K562 (cell line): ENCODE data around the gene GIMAP7. TPM values are rescaled to one million over a fixed set of nuclear protein-coding genes. Genes with fewer than 3 reads are reported as not detected.

ENCODE experiments used
- GABPB2 ChIP-seq: fragments of 250-450 bp; sonication (Bioruptor Pico); conservative IDR thresholded peaks from 2 replicates; pipeline ENCODE4 v1.5.1; 2021; ENCODE audit warnings: mild to moderate bottlenecking
- NR2F6 ChIP-seq: fragments of 450-650 bp; formaldehyde crosslinking; IDR thresholded peaks from 2 replicates; pipeline ENCODE4 v1.4.0; 2020; ENCODE audit warnings: mild to moderate bottlenecking
- SRF ChIP-seq, 2 experiments: fragments of 250-450, 450-650 bp in 1 of 2; sonication (Bioruptor Pico) in 1 of 2; sonication (generic) in 1 of 2; formaldehyde crosslinking; IDR thresholded peaks; 2 replicates each; pipeline versions ENCODE4 v1.5.0 to v1.5.1; 2020 to 2022; ENCODE audit warnings: mild to moderate bottlenecking in 1 of 2, missing genetic modification reagents in 1 of 2
- STAT5A ChIP-seq: IDR thresholded peaks from 2 replicates; pipeline ENCODE4 v1.6.1; 2012; ENCODE audit warnings: low read length, inconsistent platforms, borderline replicate concordance
- ZFP36 ChIP-seq: fragments of 150-350 bp; IDR thresholded peaks from 2 replicates; pipeline ENCODE4 v1.6.1; 2018; ENCODE audit warnings: low read length, low read depth; ENCODE audit not compliant: partially characterized antibody
- ZNF12 ChIP-seq: sonication (generic); formaldehyde crosslinking; IDR thresholded peaks from 2 replicates; pipeline ENCODE4 v1.4.0; 2020; ENCODE audit warnings: mild to moderate bottlenecking, missing genetic modification reagents
- ZNF217 ChIP-seq: sonication (generic); formaldehyde crosslinking; IDR thresholded peaks from 2 replicates; pipeline ENCODE4 v1.8.0; 2022; ENCODE audit warnings: mild to moderate bottlenecking, missing genetic modification reagents
- polyA plus RNA-seq, 8 experiments: library from polyadenylated mRNA; depleted of rRNA in 4 of 8; stranded (reverse) in 5 of 8; unstranded in 3 of 8; fragments of >200 nt; fragmentation: Nextera tagmentation in 2 of 8; fragmentation: Illumina TruSeq in 1 of 8; extraction: Ambion mirVana in 2 of 8; extraction: Trizol in 1 of 8; gene quantifications; 2 replicates each; pipeline versions ENCODE4 v1.2.1 to v1.2.3, GENCODE V29; 2011 to 2014; ENCODE audit warnings: inconsistent platforms in 1 of 8, missing spikeins in 1 of 8
- total RNA-seq, 7 experiments: library from RNA; depleted of rRNA in 6 of 7; stranded (reverse); fragments of >200 nt in 6 of 7; fragmentation: Illumina TruSeq in 2 of 7; extraction: Trizol in 2 of 7; gene quantifications; 2 replicates each; pipeline versions ENCODE4 v1.2.1 to v1.2.3, GENCODE V29; 2011 to 2021; ENCODE audit warnings: low replicate concordance in 1 of 7
- TF ChIP-seq, protein P1 (sequence below): sonication (generic); formaldehyde crosslinking; IDR thresholded peaks from 2 replicates; pipeline ENCODE4 v1.8.0; 2022; ENCODE audit warnings: missing genetic modification reagents, mild to moderate bottlenecking, borderline replicate concordance
- TF ChIP-seq, protein P2 (sequence below): fragments of 200-600 bp; sonication (generic); IDR thresholded peaks from one replicate; pipeline ENCODE4 v1.6.1; 2012; ENCODE audit warnings: mild to moderate bottlenecking, low read depth, low read length, inconsistent platforms
- TF ChIP-seq, protein P3 (sequence below): fragments of 250-450 bp; sonication (Bioruptor Pico); IDR thresholded peaks from 2 replicates; pipeline ENCODE4 v1.5.0; 2021

GIMAP7 gene
- total and polyA plus RNA-seq, 9 of the 15 experiments (the other 6 are each of a cell fraction or from before 2014, with no cell fraction given): 0.42 TPM; not detected in 8

DNA sequence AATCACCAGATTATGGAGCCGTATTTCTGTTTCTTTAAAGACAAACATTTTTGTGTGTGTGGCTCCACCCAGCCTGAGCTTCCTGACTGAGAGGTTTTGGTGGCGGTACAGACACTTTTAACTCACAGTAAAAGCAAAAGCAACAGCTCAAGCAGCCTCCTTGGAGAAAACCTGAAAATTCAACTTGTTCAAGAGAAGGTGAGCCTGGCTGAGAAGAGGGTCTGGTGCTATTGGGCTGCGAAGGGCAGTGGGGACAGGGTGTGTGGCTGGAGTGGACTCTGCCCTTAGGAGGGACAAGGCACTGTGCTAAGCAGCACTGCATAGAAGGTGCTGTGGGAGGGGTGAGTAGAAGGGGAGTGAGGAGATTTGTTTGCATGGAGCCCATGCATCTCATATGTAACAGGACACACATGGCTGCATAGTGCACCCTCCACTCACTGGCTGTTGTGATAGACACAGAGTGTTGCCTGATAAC lies at the start of gene GIMAP7 (continued):
- TF ChIP-seq STAT5A: no peak
- TF ChIP-seq, protein P1, sequence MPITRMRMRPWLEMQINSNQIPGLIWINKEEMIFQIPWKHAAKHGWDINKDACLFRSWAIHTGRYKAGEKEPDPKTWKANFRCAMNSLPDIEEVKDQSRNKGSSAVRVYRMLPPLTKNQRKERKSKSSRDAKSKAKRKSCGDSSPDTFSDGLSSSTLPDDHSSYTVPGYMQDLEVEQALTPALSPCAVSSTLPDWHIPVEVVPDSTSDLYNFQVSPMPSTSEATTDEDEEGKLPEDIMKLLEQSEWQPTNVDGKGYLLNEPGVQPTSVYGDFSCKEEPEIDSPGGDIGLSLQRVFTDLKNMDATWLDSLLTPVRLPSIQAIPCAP (CRISPR knock-in tag): no peak
- TF ChIP-seq SRF (CRISPR knock-in tag; IDR thresholded peaks at IDR 0.05): no peak
- no peak for TF ChIP-seq ZNF217
- TF ChIP-seq NR2F6: no peak
- TF ChIP-seq ZNF12 (CRISPR knock-in tag): no peak
- TF ChIP-seq GABPB2 (CRISPR knock-in tag): no peak
- TF ChIP-seq, protein P2, sequence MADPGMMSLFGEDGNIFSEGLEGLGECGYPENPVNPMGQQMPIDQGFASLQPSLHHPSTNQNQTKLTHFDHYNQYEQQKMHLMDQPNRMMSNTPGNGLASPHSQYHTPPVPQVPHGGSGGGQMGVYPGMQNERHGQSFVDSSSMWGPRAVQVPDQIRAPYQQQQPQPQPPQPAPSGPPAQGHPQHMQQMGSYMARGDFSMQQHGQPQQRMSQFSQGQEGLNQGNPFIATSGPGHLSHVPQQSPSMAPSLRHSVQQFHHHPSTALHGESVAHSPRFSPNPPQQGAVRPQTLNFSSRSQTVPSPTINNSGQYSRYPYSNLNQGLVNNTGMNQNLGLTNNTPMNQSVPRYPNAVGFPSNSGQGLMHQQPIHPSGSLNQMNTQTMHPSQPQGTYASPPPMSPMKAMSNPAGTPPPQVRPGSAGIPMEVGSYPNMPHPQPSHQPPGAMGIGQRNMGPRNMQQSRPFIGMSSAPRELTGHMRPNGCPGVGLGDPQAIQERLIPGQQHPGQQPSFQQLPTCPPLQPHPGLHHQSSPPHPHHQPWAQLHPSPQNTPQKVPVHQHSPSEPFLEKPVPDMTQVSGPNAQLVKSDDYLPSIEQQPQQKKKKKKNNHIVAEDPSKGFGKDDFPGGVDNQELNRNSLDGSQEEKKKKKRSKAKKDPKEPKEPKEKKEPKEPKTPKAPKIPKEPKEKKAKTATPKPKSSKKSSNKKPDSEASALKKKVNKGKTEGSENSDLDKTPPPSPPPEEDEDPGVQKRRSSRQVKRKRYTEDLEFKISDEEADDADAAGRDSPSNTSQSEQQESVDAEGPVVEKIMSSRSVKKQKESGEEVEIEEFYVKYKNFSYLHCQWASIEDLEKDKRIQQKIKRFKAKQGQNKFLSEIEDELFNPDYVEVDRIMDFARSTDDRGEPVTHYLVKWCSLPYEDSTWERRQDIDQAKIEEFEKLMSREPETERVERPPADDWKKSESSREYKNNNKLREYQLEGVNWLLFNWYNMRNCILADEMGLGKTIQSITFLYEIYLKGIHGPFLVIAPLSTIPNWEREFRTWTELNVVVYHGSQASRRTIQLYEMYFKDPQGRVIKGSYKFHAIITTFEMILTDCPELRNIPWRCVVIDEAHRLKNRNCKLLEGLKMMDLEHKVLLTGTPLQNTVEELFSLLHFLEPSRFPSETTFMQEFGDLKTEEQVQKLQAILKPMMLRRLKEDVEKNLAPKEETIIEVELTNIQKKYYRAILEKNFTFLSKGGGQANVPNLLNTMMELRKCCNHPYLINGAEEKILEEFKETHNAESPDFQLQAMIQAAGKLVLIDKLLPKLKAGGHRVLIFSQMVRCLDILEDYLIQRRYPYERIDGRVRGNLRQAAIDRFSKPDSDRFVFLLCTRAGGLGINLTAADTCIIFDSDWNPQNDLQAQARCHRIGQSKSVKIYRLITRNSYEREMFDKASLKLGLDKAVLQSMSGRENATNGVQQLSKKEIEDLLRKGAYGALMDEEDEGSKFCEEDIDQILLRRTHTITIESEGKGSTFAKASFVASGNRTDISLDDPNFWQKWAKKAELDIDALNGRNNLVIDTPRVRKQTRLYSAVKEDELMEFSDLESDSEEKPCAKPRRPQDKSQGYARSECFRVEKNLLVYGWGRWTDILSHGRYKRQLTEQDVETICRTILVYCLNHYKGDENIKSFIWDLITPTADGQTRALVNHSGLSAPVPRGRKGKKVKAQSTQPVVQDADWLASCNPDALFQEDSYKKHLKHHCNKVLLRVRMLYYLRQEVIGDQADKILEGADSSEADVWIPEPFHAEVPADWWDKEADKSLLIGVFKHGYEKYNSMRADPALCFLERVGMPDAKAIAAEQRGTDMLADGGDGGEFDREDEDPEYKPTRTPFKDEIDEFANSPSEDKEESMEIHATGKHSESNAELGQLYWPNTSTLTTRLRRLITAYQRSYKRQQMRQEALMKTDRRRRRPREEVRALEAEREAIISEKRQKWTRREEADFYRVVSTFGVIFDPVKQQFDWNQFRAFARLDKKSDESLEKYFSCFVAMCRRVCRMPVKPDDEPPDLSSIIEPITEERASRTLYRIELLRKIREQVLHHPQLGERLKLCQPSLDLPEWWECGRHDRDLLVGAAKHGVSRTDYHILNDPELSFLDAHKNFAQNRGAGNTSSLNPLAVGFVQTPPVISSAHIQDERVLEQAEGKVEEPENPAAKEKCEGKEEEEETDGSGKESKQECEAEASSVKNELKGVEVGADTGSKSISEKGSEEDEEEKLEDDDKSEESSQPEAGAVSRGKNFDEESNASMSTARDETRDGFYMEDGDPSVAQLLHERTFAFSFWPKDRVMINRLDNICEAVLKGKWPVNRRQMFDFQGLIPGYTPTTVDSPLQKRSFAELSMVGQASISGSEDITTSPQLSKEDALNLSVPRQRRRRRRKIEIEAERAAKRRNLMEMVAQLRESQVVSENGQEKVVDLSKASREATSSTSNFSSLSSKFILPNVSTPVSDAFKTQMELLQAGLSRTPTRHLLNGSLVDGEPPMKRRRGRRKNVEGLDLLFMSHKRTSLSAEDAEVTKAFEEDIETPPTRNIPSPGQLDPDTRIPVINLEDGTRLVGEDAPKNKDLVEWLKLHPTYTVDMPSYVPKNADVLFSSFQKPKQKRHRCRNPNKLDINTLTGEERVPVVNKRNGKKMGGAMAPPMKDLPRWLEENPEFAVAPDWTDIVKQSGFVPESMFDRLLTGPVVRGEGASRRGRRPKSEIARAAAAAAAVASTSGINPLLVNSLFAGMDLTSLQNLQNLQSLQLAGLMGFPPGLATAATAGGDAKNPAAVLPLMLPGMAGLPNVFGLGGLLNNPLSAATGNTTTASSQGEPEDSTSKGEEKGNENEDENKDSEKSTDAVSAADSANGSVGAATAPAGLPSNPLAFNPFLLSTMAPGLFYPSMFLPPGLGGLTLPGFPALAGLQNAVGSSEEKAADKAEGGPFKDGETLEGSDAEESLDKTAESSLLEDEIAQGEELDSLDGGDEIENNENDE: no peak
- TF ChIP-seq, protein P3, sequence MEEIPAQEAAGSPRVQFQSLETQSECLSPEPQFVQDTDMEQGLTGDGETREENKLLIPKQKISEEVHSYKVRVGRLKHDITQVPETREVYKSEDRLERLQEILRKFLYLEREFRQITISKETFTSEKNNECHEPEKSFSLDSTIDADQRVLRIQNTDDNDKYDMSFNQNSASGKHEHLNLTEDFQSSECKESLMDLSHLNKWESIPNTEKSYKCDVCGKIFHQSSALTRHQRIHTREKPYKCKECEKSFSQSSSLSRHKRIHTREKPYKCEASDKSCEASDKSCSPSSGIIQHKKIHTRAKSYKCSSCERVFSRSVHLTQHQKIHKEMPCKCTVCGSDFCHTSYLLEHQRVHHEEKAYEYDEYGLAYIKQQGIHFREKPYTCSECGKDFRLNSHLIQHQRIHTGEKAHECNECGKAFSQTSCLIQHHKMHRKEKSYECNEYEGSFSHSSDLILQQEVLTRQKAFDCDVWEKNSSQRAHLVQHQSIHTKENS (CRISPR knock-in tag): no peak
- TF ChIP-seq ZFP36: no peak
